GM23338 (cell line): ENCODE measurements around the gene MPL. TPM values are rescaled to one million over a fixed set of nuclear protein-coding genes. Genes with fewer than 3 reads are reported as not detected.

Experiments
- ATAC-seq: fragments of 200-7000 bp; cut with Tn5 transposase; 3 replicates; pipeline ENCODE4 v1.9.1; 2020
- DNase-seq: peaks from one replicate; pipeline ENCODE4 v3.0.0-alpha.2; 2015; ENCODE audit warnings: low spot score
- H2AFZ ChIP-seq: fragments of 200-600 bp; sonication (generic); 2 replicates; pipeline ENCODE4 v1.8.0; 2016; ENCODE audit warnings: antibody characterized with exemption, mild to moderate bottlenecking, moderate library complexity
- H3F3A ChIP-seq: fragments of 200-600 bp; sonication (generic); replicated peaks from 2 replicates; pipeline ENCODE4 v1.8.0; 2017; ENCODE audit warnings: antibody characterized with exemption, mixed run types, low read depth
- H3K27ac ChIP-seq: fragments of 200-600 bp; sonication (generic); 2 replicates; pipeline ENCODE4 v1.6.1; 2016; ENCODE audit warnings: low read depth
- H3K27me3 ChIP-seq: fragments of 200-600 bp; sonication (generic); 2 replicates; pipeline ENCODE4 v1.8.0; 2016; ENCODE audit warnings: mild to moderate bottlenecking, mixed run types, moderate library complexity; ENCODE audit not compliant: insufficient read depth
- H3K36me3 ChIP-seq: fragments of 200-600 bp; sonication (generic); 2 replicates; pipeline ENCODE4 v1.8.0; 2016; ENCODE audit warnings: mild to moderate bottlenecking; ENCODE audit not compliant: insufficient read depth
- H3K4me1 ChIP-seq: fragments of 200-600 bp; sonication (generic); 2 replicates; pipeline ENCODE4 v1.8.0; 2016; ENCODE audit warnings: mild to moderate bottlenecking, moderate library complexity; ENCODE audit not compliant: insufficient read depth
- H3K4me2 ChIP-seq: fragments of 200-600 bp; sonication (generic); 2 replicates; pipeline ENCODE4 v1.7.1; 2017; ENCODE audit warnings: mixed run types
- H3K4me3 ChIP-seq: fragments of 200-600 bp; sonication (generic); 2 replicates; pipeline ENCODE4 v1.6.1; 2016; ENCODE audit warnings: mixed run types
- H3K79me2 ChIP-seq: fragments of 200-600 bp; sonication (generic); replicated peaks from 2 replicates; pipeline ENCODE4 v1.8.0; 2017; ENCODE audit warnings: mild to moderate bottlenecking; ENCODE audit not compliant: insufficient read depth
- H3K9me2 ChIP-seq: fragments of 200-600 bp; sonication (generic); 2 replicates; pipeline ENCODE4 v1.8.0; 2017; ENCODE audit not compliant: insufficient read depth
- H4K20me1 ChIP-seq: fragments of 200-600 bp; sonication (generic); replicated peaks from 2 replicates; pipeline ENCODE4 v1.8.0; 2017; ENCODE audit warnings: mild to moderate bottlenecking; ENCODE audit not compliant: insufficient read depth
- H3K27ac Mint-ChIP-seq: 2 replicates; pipeline ENCODE4 v1.8.0; 2020; ENCODE audit warnings: inconsistent platforms, mild to moderate bottlenecking, moderate library complexity, mixed read lengths
- H3K27me3 Mint-ChIP-seq: 3 replicates; pipeline ENCODE4 v1.8.0; 2022; ENCODE audit warnings: low read depth, mild to moderate bottlenecking, moderate library complexity, mixed read lengths, inconsistent platforms; ENCODE audit not compliant: insufficient read depth, poor library complexity
- H3K36me3 Mint-ChIP-seq: 3 replicates; pipeline ENCODE4 v1.8.0; 2021; ENCODE audit warnings: low read depth, mild to moderate bottlenecking, inconsistent platforms, moderate library complexity, mixed read lengths
- H3K4me1 Mint-ChIP-seq: 3 replicates; pipeline ENCODE4 v1.8.0; 2020; ENCODE audit warnings: mild to moderate bottlenecking, inconsistent platforms, mixed read lengths
- H3K4me3 Mint-ChIP-seq: 3 replicates; pipeline ENCODE4 v1.8.0; 2021; ENCODE audit warnings: moderate library complexity, mild to moderate bottlenecking, inconsistent platforms, mixed read lengths
- H3K9me3 Mint-ChIP-seq: 3 replicates; pipeline ENCODE4 v1.8.0; 2020; ENCODE audit warnings: moderate library complexity, mild to moderate bottlenecking, inconsistent platforms, mixed read lengths
- EZH2phosphoT487 ChIP-seq: fragments of 200-600 bp; sonication (generic); IDR thresholded peaks from one replicate; pipeline ENCODE4 v1.8.1; 2018; ENCODE audit warnings: antibody characterized with exemption; ENCODE audit not compliant: unreplicated experiment
- NANOG ChIP-seq: IDR thresholded peaks from 2 replicates; pipeline ENCODE4 v1.6.1; 2016; ENCODE audit warnings: antibody characterized with exemption, borderline replicate concordance
- ZNF114 ChIP-seq: fragments of 250-450 bp; sonication (Bioruptor Pico); IDR thresholded peaks from 2 replicates; pipeline ENCODE4 v1.5.0; 2020; ENCODE audit warnings: mild to moderate bottlenecking, moderate library complexity
- ZNF331 ChIP-seq: fragments of 250-450 bp; sonication (Bioruptor Pico); IDR thresholded peaks from 2 replicates; pipeline ENCODE4 v1.5.0; 2020; ENCODE audit warnings: low read depth, mild to moderate bottlenecking, moderate library complexity
- polyA plus RNA-seq: library from polyadenylated mRNA; unstranded; fragments of >200 nt; fragmentation: Nextera tagmentation; extraction: Ambion mirVana; gene quantifications from 2 replicates; pipeline ENCODE4 v1.2.1, GENCODE V29; 2016
- total RNA-seq: library from RNA; depleted of rRNA; stranded (reverse); fragments of >200 nt; shearing (Covaris generic); gene quantifications from 2 replicates; pipeline ENCODE4 v1.2.3, GENCODE V29; 2014
- TF ChIP-seq, protein P1 (sequence below): fragments of 250-450 bp; sonication (Bioruptor Pico); IDR thresholded peaks from 2 replicates; pipeline ENCODE4 v1.5.0; 2020; ENCODE audit warnings: mild to moderate bottlenecking, moderate library complexity
- TF ChIP-seq, protein P2 (sequence below): IDR thresholded peaks from one replicate; pipeline ENCODE4 v1.6.1; 2018; ENCODE audit warnings: antibody characterized with exemption; ENCODE audit not compliant: unreplicated experiment
- TF ChIP-seq, protein P3 (sequence below), 2 experiments: fragments of 200-600 bp in 1 of 2; sonication (generic) in 1 of 2; conservative IDR thresholded peaks; 2 replicates each; pipeline versions ENCODE4 v1.5.1 to v1.6.1; 2016 to 2017; ENCODE audit warnings: antibody characterized with exemption in 2 of 2, low read depth in 2 of 2, mild to moderate bottlenecking in 2 of 2, moderate library complexity in 1 of 2

Gene MPL
- total and polyA plus RNA-seq, 2 experiments from 2014 or later, result not detected

DNA sequence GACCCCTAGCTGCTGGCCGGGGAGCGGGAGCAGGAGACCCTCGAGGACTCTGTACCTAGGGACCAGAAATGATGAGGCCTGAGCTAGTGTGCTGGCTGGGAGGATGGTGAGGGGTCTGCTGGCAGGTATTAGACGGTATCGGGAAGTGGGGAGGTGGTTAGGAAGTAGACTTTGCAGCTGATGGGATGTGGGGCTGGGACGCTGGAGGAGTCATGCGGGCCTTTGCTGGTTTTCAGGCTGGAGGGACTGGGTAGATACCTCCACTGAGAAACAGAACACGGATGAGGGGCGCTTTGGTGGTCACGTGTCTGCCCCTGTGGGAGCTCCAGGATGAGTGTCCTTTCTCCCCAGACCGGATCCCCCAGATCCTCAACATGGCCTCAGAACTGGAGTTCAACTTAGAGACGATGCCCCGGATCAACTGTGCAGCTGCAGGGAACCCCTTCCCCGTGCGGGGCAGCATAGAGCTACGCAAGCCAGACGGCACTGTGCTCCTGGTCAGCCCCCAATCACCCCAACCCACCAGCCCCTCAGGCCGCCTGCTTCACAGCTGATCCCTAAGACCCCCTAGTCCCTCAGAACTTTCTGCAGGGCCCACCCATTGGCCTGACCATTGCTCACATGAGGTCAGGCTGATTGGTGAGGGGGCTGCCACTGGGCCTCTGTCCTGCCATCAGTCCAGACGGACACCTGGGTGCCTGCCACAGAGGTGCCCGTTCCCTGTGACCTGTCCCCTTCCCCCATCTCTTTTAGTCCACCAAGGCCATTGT, 28.8 kb upstream of the MPL start (continued):
- TF ChIP-seq, protein P1, sequence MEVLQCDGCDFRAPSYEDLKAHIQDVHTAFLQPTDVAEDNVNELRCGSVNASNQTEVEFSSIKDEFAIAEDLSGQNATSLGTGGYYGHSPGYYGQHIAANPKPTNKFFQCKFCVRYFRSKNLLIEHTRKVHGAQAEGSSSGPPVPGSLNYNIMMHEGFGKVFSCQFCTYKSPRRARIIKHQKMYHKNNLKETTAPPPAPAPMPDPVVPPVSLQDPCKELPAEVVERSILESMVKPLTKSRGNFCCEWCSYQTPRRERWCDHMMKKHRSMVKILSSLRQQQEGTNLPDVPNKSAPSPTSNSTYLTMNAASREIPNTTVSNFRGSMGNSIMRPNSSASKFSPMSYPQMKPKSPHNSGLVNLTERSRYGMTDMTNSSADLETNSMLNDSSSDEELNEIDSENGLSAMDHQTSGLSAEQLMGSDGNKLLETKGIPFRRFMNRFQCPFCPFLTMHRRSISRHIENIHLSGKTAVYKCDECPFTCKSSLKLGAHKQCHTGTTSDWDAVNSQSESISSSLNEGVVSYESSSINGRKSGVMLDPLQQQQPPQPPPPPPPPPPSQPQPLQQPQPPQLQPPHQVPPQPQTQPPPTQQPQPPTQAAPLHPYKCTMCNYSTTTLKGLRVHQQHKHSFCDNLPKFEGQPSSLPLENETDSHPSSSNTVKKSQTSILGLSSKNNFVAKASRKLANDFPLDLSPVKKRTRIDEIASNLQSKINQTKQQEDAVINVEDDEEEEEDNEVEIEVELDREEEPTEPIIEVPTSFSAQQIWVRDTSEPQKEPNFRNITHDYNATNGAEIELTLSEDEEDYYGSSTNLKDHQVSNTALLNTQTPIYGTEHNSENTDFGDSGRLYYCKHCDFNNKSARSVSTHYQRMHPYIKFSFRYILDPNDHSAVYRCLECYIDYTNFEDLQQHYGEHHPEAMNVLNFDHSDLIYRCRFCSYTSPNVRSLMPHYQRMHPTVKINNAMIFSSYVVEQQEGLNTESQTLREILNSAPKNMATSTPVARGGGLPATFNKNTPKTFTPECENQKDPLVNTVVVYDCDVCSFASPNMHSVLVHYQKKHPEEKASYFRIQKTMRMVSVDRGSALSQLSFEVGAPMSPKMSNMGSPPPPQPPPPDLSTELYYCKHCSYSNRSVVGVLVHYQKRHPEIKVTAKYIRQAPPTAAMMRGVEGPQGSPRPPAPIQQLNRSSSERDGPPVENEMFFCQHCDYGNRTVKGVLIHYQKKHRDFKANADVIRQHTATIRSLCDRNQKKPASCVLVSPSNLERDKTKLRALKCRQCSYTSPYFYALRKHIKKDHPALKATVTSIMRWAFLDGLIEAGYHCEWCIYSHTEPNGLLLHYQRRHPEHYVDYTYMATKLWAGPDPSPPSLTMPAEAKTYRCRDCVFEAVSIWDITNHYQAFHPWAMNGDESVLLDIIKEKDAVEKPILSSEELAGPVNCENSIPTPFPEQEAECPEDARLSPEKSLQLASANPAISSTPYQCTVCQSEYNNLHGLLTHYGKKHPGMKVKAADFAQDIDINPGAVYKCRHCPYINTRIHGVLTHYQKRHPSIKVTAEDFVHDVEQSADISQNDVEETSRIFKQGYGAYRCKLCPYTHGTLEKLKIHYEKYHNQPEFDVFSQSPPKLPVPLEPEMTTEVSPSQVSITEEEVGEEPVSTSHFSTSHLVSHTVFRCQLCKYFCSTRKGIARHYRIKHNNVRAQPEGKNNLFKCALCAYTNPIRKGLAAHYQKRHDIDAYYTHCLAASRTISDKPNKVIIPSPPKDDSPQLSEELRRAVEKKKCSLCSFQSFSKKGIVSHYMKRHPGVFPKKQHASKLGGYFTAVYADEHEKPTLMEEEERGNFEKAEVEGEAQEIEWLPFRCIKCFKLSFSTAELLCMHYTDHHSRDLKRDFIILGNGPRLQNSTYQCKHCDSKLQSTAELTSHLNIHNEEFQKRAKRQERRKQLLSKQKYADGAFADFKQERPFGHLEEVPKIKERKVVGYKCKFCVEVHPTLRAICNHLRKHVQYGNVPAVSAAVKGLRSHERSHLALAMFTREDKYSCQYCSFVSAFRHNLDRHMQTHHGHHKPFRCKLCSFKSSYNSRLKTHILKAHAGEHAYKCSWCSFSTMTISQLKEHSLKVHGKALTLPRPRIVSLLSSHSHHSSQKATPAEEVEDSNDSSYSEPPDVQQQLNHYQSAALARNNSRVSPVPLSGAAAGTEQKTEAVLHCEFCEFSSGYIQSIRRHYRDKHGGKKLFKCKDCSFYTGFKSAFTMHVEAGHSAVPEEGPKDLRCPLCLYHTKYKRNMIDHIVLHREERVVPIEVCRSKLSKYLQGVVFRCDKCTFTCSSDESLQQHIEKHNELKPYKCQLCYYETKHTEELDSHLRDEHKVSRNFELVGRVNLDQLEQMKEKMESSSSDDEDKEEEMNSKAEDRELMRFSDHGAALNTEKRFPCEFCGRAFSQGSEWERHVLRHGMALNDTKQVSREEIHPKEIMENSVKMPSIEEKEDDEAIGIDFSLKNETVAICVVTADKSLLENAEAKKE (CRISPR knock-in tag), result no peak
- TF ChIP-seq NANOG, result no peak
- TF ChIP-seq, protein P2, sequence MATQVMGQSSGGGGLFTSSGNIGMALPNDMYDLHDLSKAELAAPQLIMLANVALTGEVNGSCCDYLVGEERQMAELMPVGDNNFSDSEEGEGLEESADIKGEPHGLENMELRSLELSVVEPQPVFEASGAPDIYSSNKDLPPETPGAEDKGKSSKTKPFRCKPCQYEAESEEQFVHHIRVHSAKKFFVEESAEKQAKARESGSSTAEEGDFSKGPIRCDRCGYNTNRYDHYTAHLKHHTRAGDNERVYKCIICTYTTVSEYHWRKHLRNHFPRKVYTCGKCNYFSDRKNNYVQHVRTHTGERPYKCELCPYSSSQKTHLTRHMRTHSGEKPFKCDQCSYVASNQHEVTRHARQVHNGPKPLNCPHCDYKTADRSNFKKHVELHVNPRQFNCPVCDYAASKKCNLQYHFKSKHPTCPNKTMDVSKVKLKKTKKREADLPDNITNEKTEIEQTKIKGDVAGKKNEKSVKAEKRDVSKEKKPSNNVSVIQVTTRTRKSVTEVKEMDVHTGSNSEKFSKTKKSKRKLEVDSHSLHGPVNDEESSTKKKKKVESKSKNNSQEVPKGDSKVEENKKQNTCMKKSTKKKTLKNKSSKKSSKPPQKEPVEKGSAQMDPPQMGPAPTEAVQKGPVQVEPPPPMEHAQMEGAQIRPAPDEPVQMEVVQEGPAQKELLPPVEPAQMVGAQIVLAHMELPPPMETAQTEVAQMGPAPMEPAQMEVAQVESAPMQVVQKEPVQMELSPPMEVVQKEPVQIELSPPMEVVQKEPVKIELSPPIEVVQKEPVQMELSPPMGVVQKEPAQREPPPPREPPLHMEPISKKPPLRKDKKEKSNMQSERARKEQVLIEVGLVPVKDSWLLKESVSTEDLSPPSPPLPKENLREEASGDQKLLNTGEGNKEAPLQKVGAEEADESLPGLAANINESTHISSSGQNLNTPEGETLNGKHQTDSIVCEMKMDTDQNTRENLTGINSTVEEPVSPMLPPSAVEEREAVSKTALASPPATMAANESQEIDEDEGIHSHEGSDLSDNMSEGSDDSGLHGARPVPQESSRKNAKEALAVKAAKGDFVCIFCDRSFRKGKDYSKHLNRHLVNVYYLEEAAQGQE, result no peak

DNA sequence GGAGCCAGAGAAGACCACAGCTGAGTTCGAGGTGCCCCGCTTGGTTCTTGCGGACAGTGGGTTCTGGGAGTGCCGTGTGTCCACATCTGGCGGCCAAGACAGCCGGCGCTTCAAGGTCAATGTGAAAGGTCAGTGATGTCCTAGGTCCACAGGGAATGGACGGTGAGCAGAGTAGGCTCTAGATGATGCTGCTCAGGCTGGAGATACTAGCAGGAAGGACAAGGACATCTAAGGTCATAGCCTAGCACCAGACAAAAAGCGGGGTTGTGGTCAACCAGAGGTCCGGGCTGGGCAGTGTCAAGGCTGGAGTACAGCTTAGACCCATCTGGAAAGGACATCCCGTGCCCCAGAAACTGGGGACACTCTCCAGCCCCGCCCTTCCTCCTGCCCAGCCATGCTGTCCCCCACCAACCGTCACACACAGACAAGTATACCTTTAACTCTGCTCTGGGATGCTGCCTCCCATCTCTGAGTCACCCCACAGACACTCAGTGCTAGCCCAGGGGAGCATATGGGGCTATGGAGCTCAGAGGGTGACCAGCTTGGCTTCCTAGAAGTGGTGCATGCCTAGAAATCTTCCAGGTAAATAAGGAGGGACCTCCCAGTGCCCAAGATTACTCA, 28.1 kb upstream of the MPL start:
- no peaks in the 10 kb centered on the region for H3K36me3 ChIP-seq
- no peaks in the 10 kb centered on the region for H3K4me1 ChIP-seq
- Mint-ChIP-seq H3K27ac (no peak overlapping the region), H3K4me1 (peaks cover under 1% of the 10 kb centered on the region), H3K36me3 (no peaks in the 10 kb centered on the region; the same call in 2 of the 3 replicates), H3K9me3 (no peaks in the 10 kb centered on the region), H3K4me3 (no peak overlapping the region), H3K27me3 (peaks cover 12% of the 10 kb centered on the region)
- H3K9me2 ChIP-seq, result no peaks in the 10 kb centered on the region
- no peak overlapping the region for H3K4me2 ChIP-seq
- no peak for DNase-seq
- no peak overlapping the region for H3K27ac ChIP-seq
- no peaks in the 10 kb centered on the region for H3K79me2 ChIP-seq
- H3F3A ChIP-seq, result no peaks in the 10 kb centered on the region
- no peaks in the 10 kb centered on the region for H3K27me3 ChIP-seq
- no peak for ATAC-seq
- no peak overlapping the region for H2AFZ ChIP-seq
- H3K4me3 ChIP-seq, result no peak overlapping the region
- H4K20me1 ChIP-seq, result no peaks in the 10 kb centered on the region
- TF ChIP-seq ZNF331 (CRISPR knock-in tag), result no peak
- TF ChIP-seq, protein P2, result no peak
- TF ChIP-seq, protein P3, sequence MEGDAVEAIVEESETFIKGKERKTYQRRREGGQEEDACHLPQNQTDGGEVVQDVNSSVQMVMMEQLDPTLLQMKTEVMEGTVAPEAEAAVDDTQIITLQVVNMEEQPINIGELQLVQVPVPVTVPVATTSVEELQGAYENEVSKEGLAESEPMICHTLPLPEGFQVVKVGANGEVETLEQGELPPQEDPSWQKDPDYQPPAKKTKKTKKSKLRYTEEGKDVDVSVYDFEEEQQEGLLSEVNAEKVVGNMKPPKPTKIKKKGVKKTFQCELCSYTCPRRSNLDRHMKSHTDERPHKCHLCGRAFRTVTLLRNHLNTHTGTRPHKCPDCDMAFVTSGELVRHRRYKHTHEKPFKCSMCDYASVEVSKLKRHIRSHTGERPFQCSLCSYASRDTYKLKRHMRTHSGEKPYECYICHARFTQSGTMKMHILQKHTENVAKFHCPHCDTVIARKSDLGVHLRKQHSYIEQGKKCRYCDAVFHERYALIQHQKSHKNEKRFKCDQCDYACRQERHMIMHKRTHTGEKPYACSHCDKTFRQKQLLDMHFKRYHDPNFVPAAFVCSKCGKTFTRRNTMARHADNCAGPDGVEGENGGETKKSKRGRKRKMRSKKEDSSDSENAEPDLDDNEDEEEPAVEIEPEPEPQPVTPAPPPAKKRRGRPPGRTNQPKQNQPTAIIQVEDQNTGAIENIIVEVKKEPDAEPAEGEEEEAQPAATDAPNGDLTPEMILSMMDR (conservative IDR thresholded peaks at IDR 0.05; ENCODE audit: low read depth in 2 of 2), result no peak
- no peak for TF ChIP-seq ZNF114 (CRISPR knock-in tag)
- TF ChIP-seq EZH2phosphoT487, result no peak
